LoVo (cell line): ENCODE results near the gene TMEM235.
A peak's percentile ranks its signal among the peaks of the same experiment; 100 is the strongest.
"Not testable (repeated sequence)": the region's sequence is repeated elsewhere in the genome, so short reads cannot be mapped to it uniquely, and the experiment has no call there.

Source experiments
- DNase-seq: peaks from one replicate; pipeline ENCODE4 v3.0.0-alpha.2; 2016; ENCODE audit warnings: low spot score

Gene TMEM235

DNA sequence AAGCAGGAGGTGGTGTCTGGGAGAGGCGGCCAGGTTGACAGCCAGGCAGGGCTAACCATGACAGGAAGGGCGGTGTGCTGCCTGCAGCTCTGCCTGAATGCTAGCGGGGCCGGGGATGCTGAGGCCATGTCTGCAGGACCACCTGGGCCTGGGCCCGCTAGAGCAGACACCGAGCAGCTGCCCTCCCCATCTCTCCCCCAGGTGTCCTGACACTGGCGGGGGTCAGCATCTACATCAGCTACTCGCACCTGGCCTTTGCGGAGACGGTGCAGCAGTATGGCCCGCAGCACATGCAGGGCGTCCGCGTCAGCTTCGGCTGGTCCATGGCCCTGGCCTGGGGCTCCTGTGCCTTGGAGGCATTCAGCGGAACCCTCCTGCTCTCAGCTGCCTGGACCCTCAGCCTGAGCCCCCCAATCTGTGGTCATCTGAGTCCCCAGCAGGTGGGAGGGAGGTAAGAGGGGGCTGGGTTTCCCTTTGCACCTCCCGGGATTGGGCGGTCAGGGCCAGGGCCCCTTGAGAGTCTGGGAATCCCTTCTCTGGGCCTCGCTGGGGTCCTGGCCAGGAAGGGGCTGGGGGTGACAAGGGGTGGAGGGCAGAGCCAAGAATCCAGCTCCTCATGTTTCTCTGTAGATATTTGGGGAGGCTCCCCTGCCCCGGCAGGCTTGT is 7.5 kb downstream of the TMEM235 start:
- DNase-seq, result no peak

DNA sequence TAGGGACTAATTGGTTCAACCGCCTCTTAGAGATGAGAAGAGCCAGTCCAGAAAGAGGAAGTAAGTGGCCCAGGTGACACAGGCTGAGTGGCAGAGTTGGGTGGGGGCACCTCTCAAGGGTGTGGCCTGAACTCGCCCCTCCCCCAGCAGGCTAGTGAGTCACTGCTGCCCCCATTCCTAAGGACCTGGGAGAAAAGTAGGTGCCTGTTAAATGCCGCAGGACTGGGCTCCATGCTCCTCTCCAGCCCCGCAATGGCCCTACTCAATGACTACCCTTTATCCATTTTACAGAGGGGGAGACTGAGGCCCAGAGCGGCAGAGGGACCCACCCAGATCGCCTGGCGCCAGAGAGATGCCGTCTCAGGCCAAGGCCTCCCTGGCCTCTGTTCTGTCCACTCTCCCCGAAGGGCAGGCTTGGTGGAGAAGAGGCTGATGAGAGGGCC is 8.1 kb downstream of the TMEM235 start:
- DNase-seq, result no peak

GRCh38 chr17:78240012-78240655 is 8.7 kb downstream of the TMEM235 start:
- DNase-seq, result no peak

GRCh38 chr17:78240839-78241238 is 9.4 kb downstream of the TMEM235 start:
- no peak for DNase-seq

- no peak for DNase-seq
Measured at GRCh38 chr17:78241277-78242023, 10.0 kb downstream of the TMEM235 start.

DNA sequence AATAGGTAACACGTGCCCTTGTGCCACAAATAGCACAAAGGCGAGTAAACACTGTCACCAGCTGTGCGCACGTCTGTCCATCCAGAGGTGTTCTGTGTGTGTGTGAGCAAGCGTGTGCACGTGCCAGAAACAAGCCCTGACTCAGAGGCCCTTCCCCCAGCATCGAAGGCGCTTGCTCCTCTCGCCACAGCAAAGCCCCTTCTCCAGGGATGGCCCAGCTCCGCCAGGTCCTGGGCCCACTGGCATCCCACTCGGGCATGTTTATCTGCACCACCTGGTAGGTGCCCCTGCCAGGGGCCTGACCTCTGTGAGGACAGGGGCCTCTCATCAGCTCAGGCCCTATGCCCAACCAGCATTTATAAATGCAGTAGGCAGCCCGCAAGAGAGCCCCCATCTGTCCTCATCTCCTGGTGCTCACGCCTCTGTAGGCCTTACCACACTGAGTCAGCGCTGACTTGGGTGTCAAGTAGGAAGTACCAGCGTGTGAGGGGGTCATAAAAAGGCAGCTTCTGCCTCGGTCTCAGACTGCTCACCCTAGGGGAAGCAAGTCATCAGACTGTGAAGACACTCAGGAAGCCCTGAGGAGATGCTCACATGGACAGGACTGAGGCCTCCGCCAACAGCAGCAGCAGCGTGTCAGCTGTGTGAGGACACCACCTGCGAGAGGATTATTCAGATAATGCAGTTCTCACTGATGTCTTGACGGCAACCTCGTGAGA is 10.8 kb downstream of the TMEM235 start:
- no peak for DNase-seq

GRCh38 chr17:78247304-78247703 is 15.9 kb downstream of the TMEM235 start:
- DNase-seq, result no peak

DNA sequence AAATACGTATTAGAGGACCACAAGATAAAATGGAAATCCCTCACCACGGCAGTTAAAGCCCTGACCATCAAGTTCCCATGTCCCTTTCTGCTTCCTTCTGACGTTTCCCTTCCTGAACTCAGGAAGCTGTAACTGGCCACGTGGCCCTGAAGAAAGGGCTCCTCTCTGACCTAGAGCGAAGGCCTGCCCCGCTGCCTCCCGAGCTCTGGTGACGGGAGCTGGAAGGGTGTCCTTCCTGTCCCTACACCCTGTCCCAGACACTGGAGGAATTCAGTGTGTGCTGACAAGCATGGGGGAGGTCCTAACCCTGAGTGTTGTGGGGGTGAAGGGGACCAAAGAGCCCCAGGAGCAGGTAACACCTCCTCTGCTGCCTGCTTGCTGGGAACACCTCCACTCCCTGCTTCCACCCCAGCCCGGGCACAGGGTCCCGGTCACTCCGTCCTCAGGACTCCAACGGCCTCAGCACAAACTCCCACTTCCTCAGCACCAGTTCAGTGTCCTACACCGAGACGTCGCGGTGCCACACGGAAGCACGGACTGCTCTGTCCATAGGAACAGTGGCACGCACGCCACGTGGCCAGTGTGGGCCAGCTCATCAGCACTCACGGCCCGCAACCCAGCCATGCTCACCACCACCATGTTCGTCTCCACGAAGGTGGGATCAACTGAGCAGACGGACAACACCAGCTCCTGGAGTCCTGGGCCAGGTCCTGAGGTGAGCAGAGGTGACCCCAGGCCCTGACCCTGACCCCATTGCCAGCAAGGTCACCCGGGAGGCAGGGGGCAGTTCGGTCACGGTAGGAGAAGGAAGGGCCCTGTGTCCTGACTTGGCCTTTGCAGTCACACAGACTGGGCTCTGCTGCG is 16.9 kb downstream of the TMEM235 start:
- DNase-seq, result no peak

DNA sequence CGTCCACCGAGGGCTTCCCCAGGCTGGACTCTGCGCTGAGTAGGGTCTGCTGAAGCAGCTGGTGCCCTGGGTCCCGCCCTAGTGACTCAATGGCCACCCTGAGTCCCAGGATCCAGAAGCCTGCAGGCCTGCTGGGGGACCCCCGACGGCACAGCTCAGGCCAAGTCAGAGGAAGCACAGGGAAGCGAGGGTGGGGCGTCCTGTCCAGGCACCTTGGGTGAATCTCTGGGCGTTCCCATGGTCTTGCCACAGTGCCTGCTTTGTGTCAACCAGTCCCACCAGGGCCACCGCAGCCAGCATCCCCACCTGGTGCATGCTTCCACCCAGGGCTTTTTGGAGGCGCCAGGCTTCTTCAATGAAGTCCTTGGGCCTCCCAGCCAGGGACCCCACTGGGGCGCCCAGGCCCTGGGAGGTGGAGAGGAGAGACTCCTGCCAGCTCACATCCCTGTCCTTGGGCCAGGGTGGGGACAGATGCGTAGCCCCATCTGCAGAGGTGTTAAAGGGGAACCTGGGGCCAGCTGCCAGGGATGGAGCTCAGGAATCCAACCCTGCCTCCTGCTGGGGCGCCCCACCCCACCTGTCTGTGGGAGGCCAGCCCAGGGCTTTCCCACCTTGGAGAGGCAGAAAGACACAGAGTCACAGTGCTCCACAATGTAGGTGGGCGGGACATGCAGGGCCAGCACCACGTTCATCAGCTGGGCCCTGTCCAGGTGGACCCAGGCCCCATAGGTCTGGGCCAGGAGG is 17.8 kb downstream of the TMEM235 start:
- no peak for DNase-seq

DNA sequence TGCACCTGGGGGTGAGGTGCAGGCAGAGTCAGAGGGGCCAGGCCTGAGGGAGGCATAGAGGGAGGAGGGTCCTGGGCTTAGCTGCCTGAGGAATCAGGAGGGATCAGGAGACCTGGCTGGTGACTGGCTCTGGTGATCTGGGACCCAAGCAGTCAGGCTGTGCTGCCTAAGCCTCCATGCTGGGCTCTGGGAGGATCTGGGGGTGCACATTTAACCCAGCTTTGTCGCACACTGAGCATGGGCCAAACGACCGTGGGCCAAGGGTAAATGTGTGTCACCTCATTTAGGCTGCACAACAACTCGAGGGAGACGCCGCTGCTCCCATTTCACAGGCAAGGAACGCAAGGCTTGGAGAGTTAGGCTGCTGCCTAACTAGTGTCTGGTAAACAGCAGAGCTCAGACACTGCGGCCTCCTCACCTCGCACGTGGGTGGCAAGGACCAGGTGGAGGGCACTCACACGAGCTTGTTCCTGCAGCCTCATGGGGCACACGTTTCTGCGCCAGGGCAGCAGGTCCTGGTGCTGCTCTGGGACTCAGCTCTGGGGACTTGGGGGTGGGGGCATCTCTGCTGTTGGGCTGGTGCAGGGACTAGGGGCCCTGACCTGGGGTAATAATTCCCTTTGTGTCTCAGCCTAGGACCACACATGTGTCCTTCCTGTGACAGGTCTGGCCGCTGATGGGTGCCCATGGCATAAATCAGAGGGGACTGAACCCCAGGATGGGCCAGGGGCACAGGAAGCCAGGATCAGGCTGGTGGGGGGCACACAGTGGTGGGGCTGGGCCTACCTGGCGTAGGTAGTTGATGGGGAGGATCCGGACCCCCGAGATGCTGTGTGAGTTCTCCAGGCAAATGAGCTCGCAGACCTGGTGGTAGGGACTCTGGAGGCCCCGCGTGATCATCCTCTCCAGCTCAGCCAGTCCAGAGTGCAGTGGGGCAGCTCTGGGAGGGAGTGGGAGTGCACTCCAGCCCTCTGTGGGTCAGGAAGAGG is 18.7 kb downstream of the TMEM235 start:
- DNase-seq, result no peak

GRCh38 chr17:78250891-78251772 is 19.7 kb downstream of the TMEM235 start:
- DNase-seq, result peak; percentile 83

GRCh38 chr17:78251773-78252103 is 20.3 kb downstream of the TMEM235 start:
- no peak for DNase-seq

DNA sequence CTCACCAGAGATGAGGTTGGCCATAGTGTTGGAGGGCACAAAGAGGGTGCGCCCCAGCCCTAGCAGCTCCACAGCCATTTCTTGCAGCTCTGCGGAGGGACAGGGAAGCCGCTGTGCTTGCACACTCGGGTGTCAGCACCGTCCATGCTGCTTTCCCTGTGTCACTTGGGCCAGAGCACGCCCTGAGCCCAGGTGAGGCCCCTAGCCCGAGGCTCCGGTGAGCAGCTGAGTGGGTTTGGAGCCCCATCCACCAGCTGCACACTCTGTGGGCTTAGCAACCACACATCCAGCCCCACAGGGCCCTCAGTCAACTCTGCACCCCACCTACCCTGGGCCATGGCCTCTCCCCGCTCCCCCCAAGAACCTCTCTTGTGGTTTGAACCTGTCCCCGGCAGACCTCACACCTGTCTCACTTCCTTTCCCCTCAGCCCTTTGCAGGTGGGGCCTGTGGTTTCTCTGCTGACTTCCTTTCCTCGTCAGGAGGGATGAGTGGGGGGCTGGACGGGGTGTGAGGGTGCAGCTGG is 20.7 kb downstream of the TMEM235 start:
- DNase-seq, result no peak

DNA sequence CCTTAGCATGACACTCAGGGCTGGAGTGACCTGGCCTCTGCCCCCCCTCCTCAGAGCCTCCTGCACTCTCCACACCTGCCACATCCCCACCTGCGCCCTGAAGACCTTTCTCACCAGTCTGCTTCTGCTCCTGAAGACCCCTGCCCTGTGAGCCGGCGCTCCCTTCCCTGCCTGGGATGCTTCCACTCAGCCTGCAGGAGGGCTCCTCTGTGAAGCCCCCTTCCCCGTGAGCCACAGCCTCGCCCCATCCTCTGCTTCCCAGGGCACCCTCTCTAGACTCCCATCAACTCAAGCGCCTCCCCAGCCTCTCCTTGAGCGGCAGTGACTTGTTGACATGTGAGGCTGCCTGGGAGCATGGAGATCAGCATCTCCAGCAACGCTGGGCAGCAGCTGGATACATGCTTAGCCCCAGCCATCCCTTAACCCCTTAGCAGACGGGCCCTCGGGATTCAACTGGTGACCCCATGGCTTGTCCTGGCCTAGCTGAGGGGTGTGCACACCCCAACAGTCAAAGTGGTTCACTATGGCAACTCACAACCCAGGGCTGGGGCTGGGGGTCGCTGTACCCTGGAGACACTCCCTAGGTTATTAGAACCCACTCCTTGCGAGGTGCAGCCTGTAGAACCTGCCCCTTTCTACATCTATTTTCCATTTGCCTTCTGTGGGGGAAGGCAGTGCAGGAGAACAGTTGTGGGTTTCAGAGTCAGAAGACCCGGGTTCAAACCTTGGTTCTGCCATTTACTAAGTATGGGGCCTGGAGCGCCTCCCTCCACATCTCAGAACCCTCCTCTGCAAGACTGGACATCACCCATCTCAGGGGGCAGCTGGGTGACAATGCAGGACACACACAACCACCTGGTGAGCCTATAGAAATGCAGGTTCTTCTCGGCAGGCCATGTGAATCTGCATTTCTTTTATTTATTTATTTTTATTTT is 21.5 kb downstream of the TMEM235 start:
- no peak for DNase-seq

GRCh38 chr17:78253636-78253945 is 22.2 kb downstream of the TMEM235 start:
- not testable (repeated sequence) for DNase-seq

- DNase-seq, result peak; percentile 84
Measured at GRCh38 chr17:78253946-78254672, 22.7 kb downstream of the TMEM235 start.
